ENCODE data around the gene C1QTNF8.

DNA sequence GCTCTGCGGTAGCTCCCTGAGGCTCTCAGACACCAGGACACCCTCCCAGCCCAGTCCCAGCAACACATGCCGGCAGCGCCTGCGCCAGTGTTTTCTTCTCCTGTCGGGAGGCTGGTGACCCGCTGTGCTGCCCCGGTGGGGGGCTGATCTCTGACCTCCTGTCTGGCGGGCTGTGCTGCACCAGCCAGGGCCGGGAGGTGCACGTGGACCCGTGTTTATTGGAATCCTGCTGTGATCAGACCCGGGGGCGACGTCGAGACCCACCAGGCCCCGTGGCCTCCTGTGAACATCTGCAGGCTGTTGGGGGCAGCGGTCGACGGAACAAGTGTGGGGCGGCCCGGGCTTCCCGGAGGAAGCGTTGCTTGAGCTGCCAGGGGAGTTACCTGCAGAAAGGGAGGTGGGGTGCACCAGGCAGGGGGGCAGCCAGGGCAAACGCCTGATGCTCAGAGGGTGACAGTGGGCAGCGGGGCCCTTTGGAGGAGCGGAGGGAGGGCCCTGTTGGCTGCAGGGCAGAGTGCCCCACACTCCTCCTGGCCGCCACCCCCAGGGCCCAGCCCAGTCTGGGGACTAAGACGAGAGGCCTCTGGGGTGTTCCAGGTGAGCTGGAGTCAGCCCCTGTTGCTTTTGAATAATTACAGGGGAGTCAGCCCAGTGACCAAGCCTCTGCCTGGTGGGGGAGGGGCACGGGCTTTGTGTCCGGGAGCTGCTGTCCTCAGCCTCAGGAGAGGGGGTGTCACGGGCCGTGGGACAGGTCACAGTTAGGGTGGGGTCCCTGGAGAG, 25.8 kb downstream of the C1QTNF8 start:
- TF ChIP-seq ESRRG (CRISPR knock-in tag; IDR thresholded peaks at IDR 0.05) (no peak), RARB (CRISPR knock-in tag; IDR thresholded peaks at IDR 0.05) (no peak), ZNF8 (CRISPR knock-in tag; IDR thresholded peaks at IDR 0.05) (no peak), ARNTL (CRISPR knock-in tag; IDR thresholded peaks at IDR 0.05; ENCODE audit: borderline replicate concordance, low read depth) (no peak)
- TF ChIP-seq, protein P1, sequence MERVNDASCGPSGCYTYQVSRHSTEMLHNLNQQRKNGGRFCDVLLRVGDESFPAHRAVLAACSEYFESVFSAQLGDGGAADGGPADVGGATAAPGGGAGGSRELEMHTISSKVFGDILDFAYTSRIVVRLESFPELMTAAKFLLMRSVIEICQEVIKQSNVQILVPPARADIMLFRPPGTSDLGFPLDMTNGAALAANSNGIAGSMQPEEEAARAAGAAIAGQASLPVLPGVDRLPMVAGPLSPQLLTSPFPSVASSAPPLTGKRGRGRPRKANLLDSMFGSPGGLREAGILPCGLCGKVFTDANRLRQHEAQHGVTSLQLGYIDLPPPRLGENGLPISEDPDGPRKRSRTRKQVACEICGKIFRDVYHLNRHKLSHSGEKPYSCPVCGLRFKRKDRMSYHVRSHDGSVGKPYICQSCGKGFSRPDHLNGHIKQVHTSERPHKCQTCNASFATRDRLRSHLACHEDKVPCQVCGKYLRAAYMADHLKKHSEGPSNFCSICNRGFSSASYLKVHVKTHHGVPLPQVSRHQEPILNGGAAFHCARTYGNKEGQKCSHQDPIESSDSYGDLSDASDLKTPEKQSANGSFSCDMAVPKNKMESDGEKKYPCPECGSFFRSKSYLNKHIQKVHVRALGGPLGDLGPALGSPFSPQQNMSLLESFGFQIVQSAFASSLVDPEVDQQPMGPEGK (CRISPR knock-in tag; IDR thresholded peaks at IDR 0.05; ENCODE audit: borderline replicate concordance) = no peak
- TF ChIP-seq, protein P2, sequence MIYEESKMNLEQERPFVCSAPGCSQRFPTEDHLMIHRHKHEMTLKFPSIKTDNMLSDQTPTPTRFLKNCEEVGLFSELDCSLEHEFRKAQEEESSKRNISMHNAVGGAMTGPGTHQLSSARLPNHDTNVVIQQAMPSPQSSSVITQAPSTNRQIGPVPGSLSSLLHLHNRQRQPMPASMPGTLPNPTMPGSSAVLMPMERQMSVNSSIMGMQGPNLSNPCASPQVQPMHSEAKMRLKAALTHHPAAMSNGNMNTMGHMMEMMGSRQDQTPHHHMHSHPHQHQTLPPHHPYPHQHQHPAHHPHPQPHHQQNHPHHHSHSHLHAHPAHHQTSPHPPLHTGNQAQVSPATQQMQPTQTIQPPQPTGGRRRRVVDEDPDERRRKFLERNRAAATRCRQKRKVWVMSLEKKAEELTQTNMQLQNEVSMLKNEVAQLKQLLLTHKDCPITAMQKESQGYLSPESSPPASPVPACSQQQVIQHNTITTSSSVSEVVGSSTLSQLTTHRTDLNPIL (CRISPR knock-in tag; IDR thresholded peaks at IDR 0.05; ENCODE audit: low read depth) = no peak

Data from SK-N-SH treated with all-trans-retinoic acid at 6 μM for 48 hours (cell line).